ENCODE data around the gene TMEM14B. TPM values are rescaled to one million over a fixed set of nuclear protein-coding genes. Genes with fewer than 3 reads are reported as not detected.

Gene TMEM14B
- total RNA-seq, 1 donor from 2014 or later: 56.1 TPM

- Mint-ChIP-seq H3K27ac (no peak overlapping the region), H3K4me1 (no peaks in the 10 kb centered on the region), H3K27me3 (ENCODE audit: low read depth) (no peaks in the 10 kb centered on the region), H3K9me3 (no peaks in the 10 kb centered on the region), H3K4me3 (no peak overlapping the region), H3K36me3 (peaks cover 16% of the 10 kb centered on the region)
- DNase-seq (ENCODE audit: low spot score in 2 of 2, unreplicated experiment in 2 of 2): no peak
- TF ChIP-seq CTCF (IDR thresholded peaks at IDR 0.05; ENCODE audit: unreplicated experiment): no peak
Measured at GRCh38 chr6:10793695-10794094, 46.1 kb downstream of the TMEM14B start.

GRCh38 chr6:10794239-10794638 is 46.6 kb downstream of the TMEM14B start:
- TF ChIP-seq CTCF (IDR thresholded peaks at IDR 0.05; ENCODE audit: unreplicated experiment): no peak
- DNase-seq (ENCODE audit: low spot score in 2 of 2, unreplicated experiment in 2 of 2): no peak
- Mint-ChIP-seq H3K27me3 (ENCODE audit: low read depth) (no peaks in the 10 kb centered on the region), H3K4me1 (no peaks in the 10 kb centered on the region), H3K4me3 (no peak overlapping the region), H3K36me3 (peaks cover 16% of the 10 kb centered on the region), H3K27ac (no peak overlapping the region), H3K9me3 (no peaks in the 10 kb centered on the region)

GRCh38 chr6:10800810-10801209 is 53.2 kb downstream of the TMEM14B start:
- no peak overlapping the region for H3K27ac Mint-ChIP-seq
- H3K9me3 Mint-ChIP-seq: no peaks in the 10 kb centered on the region
- no peaks in the 10 kb centered on the region for H3K27me3 Mint-ChIP-seq (ENCODE audit: low read depth)
- H3K4me3 Mint-ChIP-seq: no peak overlapping the region
- H3K4me1 Mint-ChIP-seq: no peaks in the 10 kb centered on the region
- H3K36me3 Mint-ChIP-seq: peaks cover 3% of the 10 kb centered on the region
- DNase-seq (ENCODE audit: low spot score in 2 of 2, unreplicated experiment in 2 of 2): no peak
- TF ChIP-seq CTCF (IDR thresholded peaks at IDR 0.05; ENCODE audit: unreplicated experiment): no peak

- H3K27me3 Mint-ChIP-seq (ENCODE audit: low read depth): no peaks in the 10 kb centered on the region
- no peaks in the 10 kb centered on the region for H3K9me3 Mint-ChIP-seq
- H3K4me1 Mint-ChIP-seq: no peaks in the 10 kb centered on the region
- peak; percentile 91 for TF ChIP-seq CTCF (IDR thresholded peaks at IDR 0.05; ENCODE audit: unreplicated experiment)
- no peak overlapping the region for H3K27ac Mint-ChIP-seq
- peak in 1 of 2 experiments; percentile 71 for DNase-seq (ENCODE audit: low spot score in 2 of 2, unreplicated experiment in 2 of 2)
- H3K4me3 Mint-ChIP-seq: no peak overlapping the region
- peaks cover 5% of the 10 kb centered on the region for H3K36me3 Mint-ChIP-seq
Measured at GRCh38 chr6:10801224-10801848, 53.7 kb downstream of the TMEM14B start.

Other genes with a start within 250 kb of the TMEM14B start
- 29.3 to 35.0 TPM (median 32.2 TPM) in 3 replicates for gene GCNT2, start 226.5 kb upstream of the TMEM14B start, total RNA-seq
- gene C6orf52, start 53.2 kb upstream of the TMEM14B start, total RNA-seq: 3.1 to 4.6 TPM (median 3.8 TPM) in 3 replicates
- gene PAK1IP1, start 52.8 kb upstream of the TMEM14B start, total RNA-seq: 14.7 to 16.8 TPM (median 15.5 TPM) in 3 replicates
- gene TMEM14C, start 24.7 kb upstream of the TMEM14B start, total RNA-seq: 74.4 to 78.9 TPM (median 75.7 TPM) in 3 replicates
- gene MAK, start 90.7 kb downstream of the TMEM14B start, total RNA-seq: 0.14 to 0.25 TPM (median 0.24 TPM) in 3 replicates
- not detected in 3 replicates for gene GCM2, start 134.2 kb downstream of the TMEM14B start, total RNA-seq
- 16.6 to 20.1 TPM (median 19.9 TPM) in 3 replicates for gene SYCP2L, start 139.2 kb downstream of the TMEM14B start, total RNA-seq

Measured in mesothelial cell of epicardium (in vitro differentiated cells).